Suprapubic skin (tissue), 4 donors: ENCODE data around the gene LRRC32. TPM values are rescaled to one million over a fixed set of nuclear protein-coding genes. Genes with fewer than 3 reads are reported as not detected.
A peak's percentile ranks its signal among the peaks of the same experiment; 100 is the strongest.

Source experiments
- DNase-seq, 2 donors: peaks; one replicate each; pipeline ENCODE4 v3.0.0-alpha.2; 2019; ENCODE audit warnings: low spot score in 2 of 2
- H3K27ac ChIP-seq: fragments of 200-600 bp; sonication (generic); one replicate; pipeline ENCODE4 v1.5.1; 2019
- H3K27me3 ChIP-seq: fragments of 200-600 bp; sonication (generic); one replicate; pipeline ENCODE4 v1.5.1; 2019
- H3K36me3 ChIP-seq: fragments of 200-600 bp; sonication (generic); one replicate; pipeline ENCODE4 v1.5.1; 2019
- H3K4me1 ChIP-seq: fragments of 200-600 bp; sonication (generic); one replicate; pipeline ENCODE4 v1.5.1; 2019
- H3K4me3 ChIP-seq: fragments of 200-600 bp; sonication (generic); one replicate; pipeline ENCODE4 v1.5.1; 2019; ENCODE audit warnings: mild to moderate bottlenecking
- H3K9me3 ChIP-seq: fragments of 200-600 bp; sonication (generic); one replicate; pipeline ENCODE4 v1.5.1; 2019
- EP300 ChIP-seq: sonication (generic); formaldehyde crosslinking; IDR thresholded peaks from one replicate; pipeline ENCODE4 v1.6.1; 2017; ENCODE audit warnings: antibody characterized with exemption
- POLR2A ChIP-seq, 2 donors: fragments of 450-650 bp; IDR thresholded peaks; one replicate each; pipeline ENCODE4 v1.6.1; 2017; ENCODE audit warnings: antibody characterized with exemption in 2 of 2, mild to moderate bottlenecking in 2 of 2, moderate library complexity in 2 of 2
- POLR2AphosphoS5 ChIP-seq, 3 donors: sonication (generic); formaldehyde crosslinking; IDR thresholded peaks; one replicate each; pipeline ENCODE4 v1.6.1; 2017; ENCODE audit warnings: antibody characterized with exemption in 3 of 3
- WGBS: methylation state at CpG from one replicate; pipeline ENCODE4 v1.1.5; 2018; 5-methylcytosine and 5-hydroxymethylcytosine counted together
- total RNA-seq, 4 donors: library from RNA; depleted of rRNA; stranded (reverse); fragments of >200 nt; gene quantifications; one replicate each; pipeline ENCODE4 v1.1.0, GENCODE V29; 2016
- TF ChIP-seq, protein P1 (sequence below), 2 donors: fragments of 200-600 bp in 1 of 2; fragments of 450-650 bp in 1 of 2; sonication (generic) in 1 of 2; IDR thresholded peaks; one replicate each; pipeline ENCODE4 v1.5.1; 2016 to 2019; ENCODE audit warnings: antibody characterized with exemption in 2 of 2, mild to moderate bottlenecking in 1 of 2, moderate library complexity in 1 of 2

The LRRC32 gene, protein sequence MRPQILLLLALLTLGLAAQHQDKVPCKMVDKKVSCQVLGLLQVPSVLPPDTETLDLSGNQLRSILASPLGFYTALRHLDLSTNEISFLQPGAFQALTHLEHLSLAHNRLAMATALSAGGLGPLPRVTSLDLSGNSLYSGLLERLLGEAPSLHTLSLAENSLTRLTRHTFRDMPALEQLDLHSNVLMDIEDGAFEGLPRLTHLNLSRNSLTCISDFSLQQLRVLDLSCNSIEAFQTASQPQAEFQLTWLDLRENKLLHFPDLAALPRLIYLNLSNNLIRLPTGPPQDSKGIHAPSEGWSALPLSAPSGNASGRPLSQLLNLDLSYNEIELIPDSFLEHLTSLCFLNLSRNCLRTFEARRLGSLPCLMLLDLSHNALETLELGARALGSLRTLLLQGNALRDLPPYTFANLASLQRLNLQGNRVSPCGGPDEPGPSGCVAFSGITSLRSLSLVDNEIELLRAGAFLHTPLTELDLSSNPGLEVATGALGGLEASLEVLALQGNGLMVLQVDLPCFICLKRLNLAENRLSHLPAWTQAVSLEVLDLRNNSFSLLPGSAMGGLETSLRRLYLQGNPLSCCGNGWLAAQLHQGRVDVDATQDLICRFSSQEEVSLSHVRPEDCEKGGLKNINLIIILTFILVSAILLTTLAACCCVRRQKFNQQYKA
- total RNA-seq: 10 to 100 TPM; 10.4 to 23.2 (median 17.5) TPM

DNA sequence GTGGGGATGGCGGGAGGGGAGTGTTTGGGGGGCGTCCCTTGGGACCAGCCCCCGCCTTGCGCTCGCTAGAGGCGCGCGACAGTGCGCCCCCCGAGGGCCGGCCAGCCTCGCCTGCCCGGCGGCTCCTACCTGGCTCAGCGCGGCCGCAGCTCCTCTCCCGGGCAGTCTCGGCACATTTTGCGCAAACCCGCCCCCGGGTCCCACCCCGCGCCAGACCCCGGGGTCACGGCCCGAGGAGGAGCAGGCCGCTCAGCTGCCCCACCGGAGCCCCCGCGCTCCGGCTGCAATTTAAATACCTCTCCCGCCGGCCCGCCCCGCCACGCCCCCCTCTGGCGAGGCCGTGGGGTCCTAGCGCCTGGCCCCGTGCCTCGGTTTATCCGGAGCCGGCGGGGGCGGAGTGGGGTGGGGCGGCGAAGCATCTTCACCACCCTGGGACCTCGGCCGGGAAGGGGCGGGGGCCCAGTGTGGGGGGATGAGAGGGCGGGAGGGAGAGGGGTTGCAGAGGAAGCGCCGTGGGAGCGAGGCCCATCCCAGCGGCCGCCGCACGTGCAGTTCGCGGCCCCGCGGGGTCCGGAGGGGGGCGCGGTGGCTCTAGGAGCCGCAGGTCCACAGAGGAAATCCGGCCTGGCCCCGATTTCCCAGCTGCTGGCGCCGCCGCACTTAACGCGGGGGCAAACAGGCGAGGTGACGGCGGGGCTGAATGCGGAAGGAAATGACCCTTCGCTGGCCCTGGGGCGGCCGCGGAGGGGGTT, at the start of gene LRRC32:
Gene LRRC32 (minus strand): TSS at position 263 of the 752 bp plus-strand sequence. CDS start 4,793 bp downstream, outside the sequence.
- Histone ChIP-seq H3K27ac (peak within 1 kb of the TSS; percentile 87), H3K4me3 (peak within 1 kb of the TSS; percentile 63), H3K36me3 (no peaks in the 10 kb centered on the region), H3K4me1 (peaks cover 41% of the 10 kb centered on the region), H3K9me3 (no peaks in the 10 kb centered on the region), H3K27me3 (peaks cover 15% of the 10 kb centered on the region)
- no peak for TF ChIP-seq POLR2A (IDR thresholded peaks at IDR 0.05)
- TF ChIP-seq POLR2AphosphoS5 (IDR thresholded peaks at IDR 0.05): peak in 1 of 3 donors; percentile 6
- peak in 1 of 2 donors; percentile 80 for DNase-seq
- 10% methylated on average over 15 of the region's 82 CpGs for WGBS

DNA sequence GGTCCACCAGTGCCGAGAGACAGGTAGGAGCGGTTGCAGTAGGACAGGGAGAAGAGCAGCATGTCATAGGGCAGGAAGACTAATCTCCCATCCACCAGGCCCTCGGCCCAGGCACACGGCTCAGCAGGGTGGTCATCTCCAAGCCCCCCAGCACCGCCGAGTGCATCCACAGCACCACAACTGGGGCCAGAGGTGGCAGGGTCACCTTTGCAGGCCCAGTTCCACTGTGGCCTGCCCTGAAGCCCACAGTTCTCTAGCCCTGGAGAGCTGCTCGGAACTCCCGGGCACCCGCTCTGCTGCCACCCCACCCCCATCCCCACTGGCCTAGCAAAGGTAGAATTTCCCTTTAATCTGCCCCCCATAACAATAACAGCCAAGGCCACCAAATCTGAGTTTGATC, 49.1 kb upstream of the LRRC32 start:
- H3K27ac ChIP-seq: no peak overlapping the region
- WGBS: 100% methylated on average over 6 of the region's 9 CpGs
- H3K36me3 ChIP-seq: no peaks in the 10 kb centered on the region
- no peak for DNase-seq
- H3K4me3 ChIP-seq: no peak overlapping the region
- no peak for TF ChIP-seq POLR2A (IDR thresholded peaks at IDR 0.05)
- peaks cover 9% of the 10 kb centered on the region for H3K4me1 ChIP-seq
- peaks cover 15% of the 10 kb centered on the region for H3K27me3 ChIP-seq
- H3K9me3 ChIP-seq: no peaks in the 10 kb centered on the region

- WGBS: over 99% methylated on average over 9 of the region's 19 CpGs
- no peaks in the 10 kb centered on the region for H3K9me3 ChIP-seq
Measured at GRCh38 chr11:76719281-76719680, 48.7 kb upstream of the LRRC32 start.

GRCh38 chr11:76717816-76718215, 47.3 kb upstream of the LRRC32 start:
- H3K27ac ChIP-seq: no peak overlapping the region
- no peak for TF ChIP-seq POLR2A (IDR thresholded peaks at IDR 0.05)
- TF ChIP-seq POLR2AphosphoS5 (IDR thresholded peaks at IDR 0.05): no peak
- TF ChIP-seq EP300: no peak
- TF ChIP-seq, protein P1, sequence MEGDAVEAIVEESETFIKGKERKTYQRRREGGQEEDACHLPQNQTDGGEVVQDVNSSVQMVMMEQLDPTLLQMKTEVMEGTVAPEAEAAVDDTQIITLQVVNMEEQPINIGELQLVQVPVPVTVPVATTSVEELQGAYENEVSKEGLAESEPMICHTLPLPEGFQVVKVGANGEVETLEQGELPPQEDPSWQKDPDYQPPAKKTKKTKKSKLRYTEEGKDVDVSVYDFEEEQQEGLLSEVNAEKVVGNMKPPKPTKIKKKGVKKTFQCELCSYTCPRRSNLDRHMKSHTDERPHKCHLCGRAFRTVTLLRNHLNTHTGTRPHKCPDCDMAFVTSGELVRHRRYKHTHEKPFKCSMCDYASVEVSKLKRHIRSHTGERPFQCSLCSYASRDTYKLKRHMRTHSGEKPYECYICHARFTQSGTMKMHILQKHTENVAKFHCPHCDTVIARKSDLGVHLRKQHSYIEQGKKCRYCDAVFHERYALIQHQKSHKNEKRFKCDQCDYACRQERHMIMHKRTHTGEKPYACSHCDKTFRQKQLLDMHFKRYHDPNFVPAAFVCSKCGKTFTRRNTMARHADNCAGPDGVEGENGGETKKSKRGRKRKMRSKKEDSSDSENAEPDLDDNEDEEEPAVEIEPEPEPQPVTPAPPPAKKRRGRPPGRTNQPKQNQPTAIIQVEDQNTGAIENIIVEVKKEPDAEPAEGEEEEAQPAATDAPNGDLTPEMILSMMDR (IDR thresholded peaks at IDR 0.05): no peak
- WGBS: 86% methylated on average over 5 of the region's 5 CpGs
- DNase-seq: no peak
- no peaks in the 10 kb centered on the region for H3K36me3 ChIP-seq
- no peak overlapping the region for H3K4me3 ChIP-seq
- no peaks in the 10 kb centered on the region for H3K9me3 ChIP-seq
- peaks cover 9% of the 10 kb centered on the region for H3K4me1 ChIP-seq
- peaks cover 8% of the 10 kb centered on the region for H3K27me3 ChIP-seq

More at GRCh38 chr11:76719281-76719680, 48.7 kb upstream of the LRRC32 start:
- no peaks in the 10 kb centered on the region for H3K36me3 ChIP-seq
- H3K4me1 ChIP-seq: peaks cover 9% of the 10 kb centered on the region
- peaks cover 15% of the 10 kb centered on the region for H3K27me3 ChIP-seq
- TF ChIP-seq, protein P1 (IDR thresholded peaks at IDR 0.05): no peak
- TF ChIP-seq POLR2AphosphoS5 (IDR thresholded peaks at IDR 0.05) (no peak), EP300 (no peak), POLR2A (IDR thresholded peaks at IDR 0.05) (no peak)
- H3K4me3 ChIP-seq: no peak overlapping the region
- no peak for DNase-seq
- no peak overlapping the region for H3K27ac ChIP-seq

DNA sequence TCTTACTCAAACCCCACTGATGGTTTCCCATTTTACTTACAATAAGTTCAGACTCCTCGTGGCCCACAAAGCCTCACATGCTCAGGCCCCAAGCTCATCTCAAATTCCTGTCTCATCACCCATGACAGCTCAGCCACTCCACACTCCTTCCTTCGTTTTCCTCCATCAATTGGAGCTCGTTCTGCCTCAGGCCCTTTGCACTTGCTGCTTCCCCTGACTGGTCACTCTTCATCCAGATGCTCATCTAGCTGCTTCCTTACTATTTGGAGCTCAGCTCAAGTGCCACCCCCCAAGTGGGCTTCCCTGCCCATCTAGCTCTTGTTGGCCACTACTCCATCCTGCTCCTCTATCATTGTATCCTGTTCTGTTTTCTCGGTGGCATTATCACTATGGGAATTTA, 46.8 kb upstream of the LRRC32 start:
- peaks cover 5% of the 10 kb centered on the region for H3K27me3 ChIP-seq
- no peak for TF ChIP-seq POLR2A (IDR thresholded peaks at IDR 0.05)
- TF ChIP-seq, protein P1 (IDR thresholded peaks at IDR 0.05): no peak
- TF ChIP-seq EP300: no peak
- no peak for TF ChIP-seq POLR2AphosphoS5 (IDR thresholded peaks at IDR 0.05)
- H3K27ac ChIP-seq: no peak overlapping the region
- DNase-seq: no peak
- H3K4me1 ChIP-seq: peaks cover 9% of the 10 kb centered on the region
- no peaks in the 10 kb centered on the region for H3K36me3 ChIP-seq
- no peaks in the 10 kb centered on the region for H3K9me3 ChIP-seq
- no peak overlapping the region for H3K4me3 ChIP-seq
- 97% methylated on average over 4 of the region's 4 CpGs for WGBS
